Peyer's patch (tissue), 4 donors: ENCODE data around the gene POLR3H.

Experiments used
- CTCF ChIP-seq, 6 experiments: fragments of 450-650 bp in 4 of 6; fragments of 200-600 bp in 2 of 6; sonication (generic) in 1 of 6; IDR thresholded peaks; one replicate each; pipeline ENCODE4 v1.5.1; 2017 to 2019; ENCODE audit warnings: antibody characterized with exemption in 6 of 6, mild to moderate bottlenecking in 3 of 6, moderate library complexity in 1 of 6
- POLR2A ChIP-seq, 2 donors: fragments of 450-650 bp; IDR thresholded peaks; one replicate each; pipeline ENCODE4 v1.5.1; 2017; ENCODE audit warnings: antibody characterized with exemption in 2 of 2, mild to moderate bottlenecking in 2 of 2, moderate library complexity in 2 of 2

- TF ChIP-seq CTCF (IDR thresholded peaks at IDR 0.05): no peak
- TF ChIP-seq POLR2A (IDR thresholded peaks at IDR 0.05): no peak
Measured at GRCh38 chr22:41551877-41552582, 7.8 kb upstream of the POLR3H start.
